Esophagus muscularis mucosa (tissue), 4 donors: Measurements from ENCODE around the gene ELMO2. TPM values are rescaled to one million over a fixed set of nuclear protein-coding genes. Genes with fewer than 3 reads are reported as not detected.

ENCODE experiments used
- DNase-seq: peaks from one replicate; pipeline ENCODE4 v3.0.0-alpha.2; 2017; ENCODE audit errors: extremely low spot score
- H3K27ac ChIP-seq, 4 donors: fragments of 200-600 bp; sonication (generic); replicated peaks in 1 of 4; 1 replicate in 3 of 4; 2 replicates in 1 of 4; pipeline ENCODE4 v1.5.1; 2016 to 2019; ENCODE audit warnings: mild to moderate bottlenecking in 1 of 4
- H3K27me3 ChIP-seq, 4 donors: fragments of 200-600 bp; sonication (generic); one replicate each; pipeline versions ENCODE4 v1.5.1 to v1.6.0; 2016 to 2019
- H3K36me3 ChIP-seq, 4 donors: fragments of 200-600 bp; sonication (generic); one replicate each; pipeline ENCODE4 v1.5.1; 2016 to 2019
- H3K4me1 ChIP-seq, 4 donors: fragments of 200-600 bp; sonication (generic); one replicate each; pipeline ENCODE4 v1.5.1; 2016 to 2019
- H3K4me3 ChIP-seq, 4 donors: fragments of 200-600 bp; sonication (generic); 1 replicate in 2 of 4; 2 replicates in 2 of 4; pipeline ENCODE4 v1.5.1; 2016 to 2019; ENCODE audit warnings: mild to moderate bottlenecking in 4 of 4, moderate library complexity in 1 of 4
- H3K9me3 ChIP-seq, 4 donors: fragments of 200-600 bp; sonication (generic); 1 replicate in 3 of 4; 2 replicates in 1 of 4; pipeline ENCODE4 v1.5.1; 2016 to 2019
- EP300 ChIP-seq: sonication (generic); formaldehyde crosslinking; IDR thresholded peaks from one replicate; pipeline ENCODE4 v1.6.1; 2017; ENCODE audit warnings: antibody characterized with exemption
- POLR2A ChIP-seq: fragments of 450-650 bp; IDR thresholded peaks from one replicate; pipeline ENCODE4 v1.6.1; 2017; ENCODE audit warnings: antibody characterized with exemption, moderate library complexity, mild to moderate bottlenecking, low read depth
- POLR2AphosphoS5 ChIP-seq, 2 donors: sonication (generic); formaldehyde crosslinking; IDR thresholded peaks; one replicate each; pipeline ENCODE4 v1.6.1; 2017; ENCODE audit warnings: antibody characterized with exemption in 2 of 2
- WGBS: methylation state at CpG from one replicate; pipeline ENCODE4 v1.1.5; 2018; 5-methylcytosine and 5-hydroxymethylcytosine counted together
- intact Hi-C: fragments of 100-400 bp; cut with DNase I; formaldehyde crosslinking; loops from one replicate; pipeline ENCODE4 v1.15.1; 2023
- total RNA-seq, 4 donors: library from RNA; depleted of rRNA; stranded (reverse); fragments of >200 nt; gene quantifications; one replicate each; pipeline versions ENCODE4 v1.1.0 to v1.2.1, GENCODE V29; 2016
- TF ChIP-seq, protein P1 (sequence below), 3 experiments: fragments of 200-600 bp in 2 of 3; fragments of 450-650 bp in 1 of 3; sonication (generic) in 2 of 3; IDR thresholded peaks; one replicate each; pipeline ENCODE4 v1.5.1; 2017 to 2019; ENCODE audit warnings: antibody characterized with exemption in 3 of 3, mild to moderate bottlenecking in 2 of 3, moderate library complexity in 1 of 3

Gene ELMO2
- total RNA-seq, 4 donors from 2014 or later: 35.3 to 61.4 (median 51.8) TPM

DNA sequence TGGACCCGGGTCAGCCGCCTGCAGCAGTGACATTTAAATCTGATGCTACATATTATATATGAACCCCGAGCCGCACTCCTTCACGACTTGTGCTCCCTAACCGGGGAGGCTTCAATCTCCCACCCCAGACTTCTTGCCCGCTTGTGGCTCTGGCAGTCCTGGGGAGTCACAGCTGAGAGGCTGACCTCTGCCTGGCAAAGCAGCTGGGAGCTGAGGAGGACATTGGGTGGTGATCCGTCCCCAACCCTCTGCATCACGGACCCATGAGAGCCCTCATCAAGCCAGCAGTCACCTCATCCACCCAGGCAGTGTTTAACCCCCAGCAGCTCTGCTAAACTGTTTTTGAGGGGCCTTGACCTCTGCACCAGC lies 64.4 kb downstream of the ELMO2 start:
- no peak overlapping the region for H3K27ac ChIP-seq
- intact Hi-C loops: no loop called here
- H3K36me3 ChIP-seq: peaks cover 0 to 7% (median 3%) of the 10 kb centered on the region in 4 donors
- no peak overlapping the region for H3K4me3 ChIP-seq
- no peaks in the 10 kb centered on the region for H3K9me3 ChIP-seq
- peaks cover 6 to 31% (median 19%) of the 10 kb centered on the region in 4 donors for H3K4me1 ChIP-seq
- no peak for TF ChIP-seq POLR2AphosphoS5 (IDR thresholded peaks at IDR 0.05)
- TF ChIP-seq, protein P1, sequence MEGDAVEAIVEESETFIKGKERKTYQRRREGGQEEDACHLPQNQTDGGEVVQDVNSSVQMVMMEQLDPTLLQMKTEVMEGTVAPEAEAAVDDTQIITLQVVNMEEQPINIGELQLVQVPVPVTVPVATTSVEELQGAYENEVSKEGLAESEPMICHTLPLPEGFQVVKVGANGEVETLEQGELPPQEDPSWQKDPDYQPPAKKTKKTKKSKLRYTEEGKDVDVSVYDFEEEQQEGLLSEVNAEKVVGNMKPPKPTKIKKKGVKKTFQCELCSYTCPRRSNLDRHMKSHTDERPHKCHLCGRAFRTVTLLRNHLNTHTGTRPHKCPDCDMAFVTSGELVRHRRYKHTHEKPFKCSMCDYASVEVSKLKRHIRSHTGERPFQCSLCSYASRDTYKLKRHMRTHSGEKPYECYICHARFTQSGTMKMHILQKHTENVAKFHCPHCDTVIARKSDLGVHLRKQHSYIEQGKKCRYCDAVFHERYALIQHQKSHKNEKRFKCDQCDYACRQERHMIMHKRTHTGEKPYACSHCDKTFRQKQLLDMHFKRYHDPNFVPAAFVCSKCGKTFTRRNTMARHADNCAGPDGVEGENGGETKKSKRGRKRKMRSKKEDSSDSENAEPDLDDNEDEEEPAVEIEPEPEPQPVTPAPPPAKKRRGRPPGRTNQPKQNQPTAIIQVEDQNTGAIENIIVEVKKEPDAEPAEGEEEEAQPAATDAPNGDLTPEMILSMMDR (IDR thresholded peaks at IDR 0.05): no peak
- no peak for TF ChIP-seq POLR2A
- no peak for TF ChIP-seq EP300
- DNase-seq: no peak
- H3K27me3 ChIP-seq: peaks cover 0 to 65% (median 25%) of the 10 kb centered on the region in 4 donors
- WGBS: 58% methylated on average over 7 of the region's 9 CpGs

DNA sequence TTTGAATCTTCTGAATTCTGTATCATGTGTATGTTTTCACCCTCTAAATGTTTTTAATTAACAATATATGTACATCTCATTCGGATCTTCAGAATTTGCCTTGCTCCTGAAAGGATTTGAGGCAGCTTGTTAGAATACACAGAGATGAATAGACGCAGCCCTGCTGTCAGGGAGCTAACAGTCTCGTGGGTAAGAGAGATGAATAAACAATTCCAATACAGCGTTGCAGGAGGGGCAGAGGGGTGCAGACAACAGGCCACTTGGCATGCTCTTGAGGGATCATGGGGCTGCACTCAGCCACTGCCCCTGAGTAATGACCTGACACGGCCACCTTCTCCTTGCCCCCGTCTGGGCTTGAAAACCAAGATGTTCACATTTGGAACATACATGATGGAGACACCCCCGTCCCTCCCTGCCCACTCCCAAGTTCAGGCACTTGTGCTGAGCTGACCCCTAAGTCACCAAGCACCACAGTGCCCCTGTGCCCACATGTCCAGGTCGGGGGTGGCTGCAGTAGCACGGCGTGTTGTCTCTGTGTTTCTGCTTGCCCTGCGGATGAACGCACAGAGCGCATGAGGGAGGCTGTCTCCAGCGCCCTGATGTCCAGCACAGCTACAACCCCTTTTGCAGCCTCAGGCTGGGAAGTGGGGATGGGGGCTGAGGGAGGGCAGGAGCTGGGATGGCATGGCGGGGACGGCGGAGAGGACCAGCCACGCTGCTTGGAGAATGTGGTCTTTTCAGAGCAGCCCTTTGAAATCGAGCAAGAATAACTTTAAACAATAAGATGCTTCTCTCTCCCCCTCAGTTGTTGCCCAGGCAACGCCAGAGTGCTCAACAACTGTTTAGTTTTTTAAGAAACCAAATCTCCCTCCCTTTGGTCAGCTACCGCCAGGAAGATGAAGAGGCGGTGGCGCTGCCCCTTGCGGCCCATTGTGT lies 65.1 kb downstream of the ELMO2 start:
- no peaks in the 10 kb centered on the region for H3K9me3 ChIP-seq
- 44% methylated on average over 24 of the region's 24 CpGs for WGBS

DNA sequence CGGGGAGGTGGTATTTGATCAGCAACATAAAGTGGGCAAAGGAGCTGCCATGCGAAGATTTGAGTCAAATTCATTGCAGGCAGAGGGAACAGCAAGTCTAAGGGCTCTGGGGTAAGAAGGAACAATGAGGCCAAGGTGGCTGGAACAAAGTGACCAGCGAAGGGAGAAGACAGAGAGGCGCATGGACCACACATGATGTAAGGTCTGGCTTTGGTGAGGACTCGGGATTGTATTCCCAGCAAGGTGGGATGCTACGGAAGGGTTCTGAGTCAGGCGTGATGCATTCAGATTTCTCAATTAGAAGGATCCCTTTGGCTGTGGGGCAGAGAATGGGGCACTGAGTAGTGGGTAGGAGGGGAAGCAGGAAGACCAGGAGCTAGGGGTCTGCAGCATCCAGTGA lies 67.4 kb downstream of the ELMO2 start:
- no peak overlapping the region for H3K27ac ChIP-seq
- no peaks in the 10 kb centered on the region for H3K36me3 ChIP-seq
- H3K9me3 ChIP-seq: no peaks in the 10 kb centered on the region
- no peak overlapping the region for H3K4me3 ChIP-seq
- TF ChIP-seq, protein P1 (IDR thresholded peaks at IDR 0.05): no peak
- TF ChIP-seq EP300 (no peak), POLR2A (no peak), POLR2AphosphoS5 (IDR thresholded peaks at IDR 0.05) (no peak)
- WGBS: 85% methylated on average over 7 of the region's 7 CpGs
- no peak for DNase-seq
- intact Hi-C loops: no loop called here
- peaks cover 0 to 95% (median 31%) of the 10 kb centered on the region in 4 donors for H3K27me3 ChIP-seq
- H3K4me1 ChIP-seq: peaks cover 6 to 31% (median 19%) of the 10 kb centered on the region in 4 donors

More for the DNA sequence above, 65.1 kb downstream of the ELMO2 start:
- Histone ChIP-seq H3K36me3 (peaks cover 0 to 4% (median under 1%) of the 10 kb centered on the region in 4 donors), H3K27me3 (peaks cover 0 to 72% (median 27%) of the 10 kb centered on the region in 4 donors), H3K4me1 (peaks cover 6 to 31% (median 19%) of the 10 kb centered on the region in 4 donors), H3K4me3 (no peak overlapping the region), H3K27ac (no peak overlapping the region)
- intact Hi-C loops: no loop called here
- no peak for DNase-seq
- TF ChIP-seq POLR2AphosphoS5 (IDR thresholded peaks at IDR 0.05): no peak
- TF ChIP-seq EP300: no peak
- TF ChIP-seq, protein P1 (IDR thresholded peaks at IDR 0.05): no peak
- TF ChIP-seq POLR2A: no peak

DNA sequence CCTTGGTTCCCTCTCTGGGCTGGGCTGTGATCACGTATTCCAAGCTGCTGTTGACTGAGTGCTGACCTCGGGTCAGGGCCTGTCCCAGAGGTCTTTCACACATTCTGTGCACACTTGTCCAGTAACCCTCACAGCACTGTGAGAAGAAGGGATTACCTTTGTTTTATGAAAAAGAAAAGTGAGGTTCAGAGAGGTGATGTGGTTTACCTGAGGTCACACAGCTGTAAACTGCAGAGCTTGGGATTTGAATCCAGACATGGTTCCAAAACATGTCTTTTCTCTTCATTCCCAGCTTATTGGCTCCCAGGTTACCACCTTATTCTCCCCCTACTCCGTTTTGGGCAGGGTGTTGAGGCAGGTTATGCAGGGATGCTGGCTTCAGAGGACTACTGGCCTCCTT lies 69.7 kb downstream of the ELMO2 start:
- 47% methylated on average over 3 of the region's 3 CpGs for WGBS
- H3K9me3 ChIP-seq: no peaks in the 10 kb centered on the region
- H3K36me3 ChIP-seq: no peaks in the 10 kb centered on the region
- H3K4me3 ChIP-seq: no peak overlapping the region
- intact Hi-C loops: no loop called here
- no peak for DNase-seq
- H3K27me3 ChIP-seq: peaks cover 0 to 99% (median 28%) of the 10 kb centered on the region in 4 donors
- H3K4me1 ChIP-seq: peaks cover 0 to 8% (median 3%) of the 10 kb centered on the region in 4 donors
- H3K27ac ChIP-seq: no peak overlapping the region
- TF ChIP-seq, protein P1 (IDR thresholded peaks at IDR 0.05): no peak
- TF ChIP-seq EP300 (no peak), POLR2AphosphoS5 (IDR thresholded peaks at IDR 0.05) (no peak), POLR2A (no peak)
